ENCODE results near the gene ABCB7. TPM values are rescaled to one million over a fixed set of nuclear protein-coding genes. Genes with fewer than 3 reads are reported as not detected.
"Not testable (repeated sequence)": the region's sequence is repeated elsewhere in the genome, so short reads cannot be mapped to it uniquely, and the experiment has no call there.

The ABCB7 gene
- total and polyA plus RNA-seq, 4 donors = 8.8 to 23.4 (median 18.6) TPM

GRCh38 chrX:75154871-75155270, 1.2 kb downstream of the ABCB7 start:
- Histone ChIP-seq H3K27ac (ENCODE audit: low read depth in 1 of 2, low read length in 2 of 2) (no peak overlapping the region), H3K9me3 (ENCODE audit: control insufficient read depth, low read length) (no peaks in the 10 kb centered on the region), H3K27me3 (ENCODE audit: control insufficient read depth in 1 of 2, insufficient read depth in 2 of 2, low read length in 1 of 2) (no peaks in the 10 kb centered on the region), H3K36me3 (ENCODE audit: control insufficient read depth in 1 of 2, insufficient read depth in 2 of 2, low read length in 1 of 2) (no peaks in the 10 kb centered on the region), H3K4me3 (ENCODE audit: low read length in 2 of 2) (no peak overlapping the region), H3K4me1 (ENCODE audit: control insufficient read depth in 1 of 2, insufficient read depth in 2 of 2, low read length in 2 of 2) (no peaks in the 10 kb centered on the region)
- WGBS, 2 donors = 64 to 69% methylated on average over 1 of the region's 1 CpG
- DNase-seq = no peak
- no peak for ATAC-seq (ENCODE audit: low FRiP score)
- intact Hi-C loops (cut with DNase I) = no loop called here

GRCh38 chrX:75151827-75152592, 4.1 kb downstream of the ABCB7 start:
- WGBS, 2 donors = 40 to 50% methylated on average over 3 of the region's 3 CpGs
- no peak for DNase-seq
- intact Hi-C loops (cut with DNase I) = no loop called here
- Histone ChIP-seq H3K4me1 (ENCODE audit: control insufficient read depth in 1 of 2, insufficient read depth in 2 of 2, low read length in 2 of 2) (no peaks in the 10 kb centered on the region), H3K27ac (ENCODE audit: low read depth in 1 of 2, low read length in 2 of 2) (no peak overlapping the region), H3K36me3 (ENCODE audit: control insufficient read depth in 1 of 2, insufficient read depth in 2 of 2, low read length in 1 of 2) (no peaks in the 10 kb centered on the region), H3K27me3 (ENCODE audit: control insufficient read depth in 1 of 2, insufficient read depth in 2 of 2, low read length in 1 of 2) (no peaks in the 10 kb centered on the region), H3K4me3 (ENCODE audit: low read length in 2 of 2) (no peak overlapping the region), H3K9me3 (ENCODE audit: control insufficient read depth, low read length) (no peaks in the 10 kb centered on the region)
- ATAC-seq (ENCODE audit: low FRiP score) = no peak

GRCh38 chrX:75149654-75150053, 6.4 kb downstream of the ABCB7 start:
- H3K27me3 ChIP-seq (ENCODE audit: control insufficient read depth in 1 of 2, insufficient read depth in 2 of 2, low read length in 1 of 2) = no peaks in the 10 kb centered on the region
- ATAC-seq (ENCODE audit: low FRiP score) = no peak
- H3K4me3 ChIP-seq (ENCODE audit: low read length in 2 of 2) = no peak overlapping the region
- no peak for DNase-seq
- intact Hi-C loops (cut with DNase I) = no loop called here
- H3K36me3 ChIP-seq (ENCODE audit: control insufficient read depth in 1 of 2, insufficient read depth in 2 of 2, low read length in 1 of 2) = no peaks in the 10 kb centered on the region
- no peaks in the 10 kb centered on the region for H3K9me3 ChIP-seq (ENCODE audit: control insufficient read depth, low read length)
- no peak overlapping the region for H3K27ac ChIP-seq (ENCODE audit: low read depth in 1 of 2, low read length in 2 of 2)
- no peaks in the 10 kb centered on the region for H3K4me1 ChIP-seq (ENCODE audit: control insufficient read depth in 1 of 2, insufficient read depth in 2 of 2, low read length in 2 of 2)
- WGBS, 2 donors = 82 to 86% methylated on average over 1 of the region's 1 CpG

- ATAC-seq (ENCODE audit: low FRiP score) (no peak), DNase-seq (no peak)
- H3K4me1 ChIP-seq (ENCODE audit: control insufficient read depth in 1 of 2, insufficient read depth in 2 of 2, low read length in 2 of 2) = no peaks in the 10 kb centered on the region
- H3K36me3 ChIP-seq (ENCODE audit: control insufficient read depth in 1 of 2, insufficient read depth in 2 of 2, low read length in 1 of 2) = no peaks in the 10 kb centered on the region
- 66 to 84% methylated on average over 5 of the region's 5 CpGs for WGBS, 2 donors
- no peak overlapping the region for H3K27ac ChIP-seq (ENCODE audit: low read depth in 1 of 2, low read length in 2 of 2)
- no peak overlapping the region for H3K4me3 ChIP-seq (ENCODE audit: low read length in 2 of 2)
- H3K9me3 ChIP-seq (ENCODE audit: control insufficient read depth, low read length) = no peaks in the 10 kb centered on the region
- H3K27me3 ChIP-seq (ENCODE audit: control insufficient read depth in 1 of 2, insufficient read depth in 2 of 2, low read length in 1 of 2) = no peaks in the 10 kb centered on the region
- intact Hi-C loops (cut with DNase I) = no loop called here
Measured at GRCh38 chrX:75132672-75133071, 23.4 kb downstream of the ABCB7 start.

GRCh38 chrX:75131973-75132627, 24.0 kb downstream of the ABCB7 start:
- ATAC-seq (ENCODE audit: low FRiP score) = no peak
- 70 to 82% methylated on average over 9 of the region's 9 CpGs for WGBS, 2 donors
- H3K27ac ChIP-seq (ENCODE audit: low read depth in 1 of 2, low read length in 2 of 2) = no peak overlapping the region

GRCh38 chrX:75129069-75129468, 27.0 kb downstream of the ABCB7 start:
- ATAC-seq (ENCODE audit: low FRiP score); DNase-seq; H3K36me3 ChIP-seq (ENCODE audit: control insufficient read depth in 1 of 2, insufficient read depth in 2 of 2, low read length in 1 of 2); H3K4me3 ChIP-seq (ENCODE audit: low read length in 2 of 2); H3K4me1 ChIP-seq (ENCODE audit: control insufficient read depth in 1 of 2, insufficient read depth in 2 of 2, low read length in 2 of 2); H3K9me3 ChIP-seq (ENCODE audit: control insufficient read depth, low read length); intact Hi-C loops (cut with DNase I); H3K27ac ChIP-seq (ENCODE audit: low read depth in 1 of 2, low read length in 2 of 2); H3K27me3 ChIP-seq (ENCODE audit: control insufficient read depth in 1 of 2, insufficient read depth in 2 of 2, low read length in 1 of 2): not testable (repeated sequence)
- WGBS, 2 donors = 94 to 97% methylated on average over 4 of the region's 4 CpGs

More at GRCh38 chrX:75131973-75132627, 24.0 kb downstream of the ABCB7 start:
- no peaks in the 10 kb centered on the region for H3K4me1 ChIP-seq (ENCODE audit: control insufficient read depth in 1 of 2, insufficient read depth in 2 of 2, low read length in 2 of 2)
- H3K4me3 ChIP-seq (ENCODE audit: low read length in 2 of 2) = no peak overlapping the region
- no peaks in the 10 kb centered on the region for H3K9me3 ChIP-seq (ENCODE audit: control insufficient read depth, low read length)
- peak in 1 of 2 donors; percentile 47 for DNase-seq
- no peaks in the 10 kb centered on the region for H3K36me3 ChIP-seq (ENCODE audit: control insufficient read depth in 1 of 2, insufficient read depth in 2 of 2, low read length in 1 of 2)
- intact Hi-C loops (cut with DNase I) = no loop called here
- no peaks in the 10 kb centered on the region for H3K27me3 ChIP-seq (ENCODE audit: control insufficient read depth in 1 of 2, insufficient read depth in 2 of 2, low read length in 1 of 2)

GRCh38 chrX:75118296-75118695, 37.8 kb downstream of the ABCB7 start:
- Histone ChIP-seq H3K27ac (ENCODE audit: low read depth in 1 of 2, low read length in 2 of 2) (no peak overlapping the region), H3K27me3 (ENCODE audit: control insufficient read depth in 1 of 2, insufficient read depth in 2 of 2, low read length in 1 of 2) (no peaks in the 10 kb centered on the region), H3K36me3 (ENCODE audit: control insufficient read depth in 1 of 2, insufficient read depth in 2 of 2, low read length in 1 of 2) (no peaks in the 10 kb centered on the region), H3K9me3 (ENCODE audit: control insufficient read depth, low read length) (no peaks in the 10 kb centered on the region), H3K4me1 (ENCODE audit: control insufficient read depth in 1 of 2, insufficient read depth in 2 of 2, low read length in 2 of 2) (no peaks in the 10 kb centered on the region), H3K4me3 (ENCODE audit: low read length in 2 of 2) (no peak overlapping the region)
- intact Hi-C loops (cut with DNase I) = no loop called here
- DNase-seq (no peak), ATAC-seq (ENCODE audit: low FRiP score) (no peak)
- 30 to 42% methylated on average over 2 of the region's 2 CpGs for WGBS, 2 donors

GRCh38 chrX:75115707-75116413, 40.2 kb downstream of the ABCB7 start:
- ATAC-seq (ENCODE audit: low FRiP score) = no peak
- no peaks in the 10 kb centered on the region for H3K4me1 ChIP-seq (ENCODE audit: control insufficient read depth in 1 of 2, insufficient read depth in 2 of 2, low read length in 2 of 2)
- no peak for DNase-seq
- no peak overlapping the region for H3K4me3 ChIP-seq (ENCODE audit: low read length in 2 of 2)
- H3K9me3 ChIP-seq (ENCODE audit: control insufficient read depth, low read length) = no peaks in the 10 kb centered on the region
- H3K27me3 ChIP-seq (ENCODE audit: control insufficient read depth in 1 of 2, insufficient read depth in 2 of 2, low read length in 1 of 2) = no peaks in the 10 kb centered on the region
- no peak overlapping the region for H3K27ac ChIP-seq (ENCODE audit: low read depth in 1 of 2, low read length in 2 of 2)
- H3K36me3 ChIP-seq (ENCODE audit: control insufficient read depth in 1 of 2, insufficient read depth in 2 of 2, low read length in 1 of 2) = no peaks in the 10 kb centered on the region
- intact Hi-C loops (cut with DNase I) = no loop called here
- WGBS, 2 donors = 63 to 83% methylated on average over 5 of the region's 5 CpGs

All from aorta (tissue), 5 donors.